Panc1 (cell line): ENCODE results near the gene RNF121. TPM values are rescaled to one million over a fixed set of nuclear protein-coding genes. Genes with fewer than 3 reads are reported as not detected.

Source experiments
- ATAC-seq: fragments of 200-7000 bp; cut with Tn5 transposase; 2 replicates; pipeline ENCODE4 v1.9.1; 2020; ENCODE audit warnings: mild to moderate bottlenecking, moderate library complexity
- BruUV-seq: library from RNA; stranded (reverse); fragments of 400-500 nt; replicated peaks from 2 replicates; lab custom pipeline; 2021; lab: Mats Ljungman, UMichigan
- CTCF ChIA-PET: fragments of 300-600 bp; sonication (Branson Sonifier 250); formaldehyde crosslinking; loops from one replicate; lab custom pipeline; 2022; ENCODE audit warnings: antibody characterized with exemption; lab: Charles Lee
- POLR2A ChIA-PET: fragments of 300-600 bp; sonication (Branson Sonifier 250); formaldehyde crosslinking; loops from one replicate; lab custom pipeline; 2022; ENCODE audit warnings: antibody characterized with exemption; lab: Charles Lee
- DNase-seq: peaks from one replicate; pipeline ENCODE4 v3.0.0-alpha.2; 2010; ENCODE audit warnings: low read depth, low spot score
- H3K27ac ChIP-seq: 2 replicates; pipeline ENCODE4 v1.5.1; 2011; ENCODE audit warnings: mild to moderate bottlenecking, low read length, inconsistent platforms
- H3K27me3 ChIP-seq: fragments of 200-500 bp; sonication (Bioruptor generic); 2 replicates; pipeline ENCODE4 v1.6.0; 2014; ENCODE audit warnings: low read length, inconsistent platforms; ENCODE audit not compliant: control insufficient read depth, insufficient read depth
- H3K36me3 ChIP-seq: fragments of 200-500 bp; sonication (Bioruptor generic); 2 replicates; pipeline ENCODE4 v1.5.1; 2014; ENCODE audit warnings: inconsistent platforms, mild to moderate bottlenecking, low read length, moderate library complexity; ENCODE audit not compliant: control insufficient read depth, insufficient read depth
- H3K4me1 ChIP-seq: 2 replicates; pipeline ENCODE4 v1.5.1; 2011; ENCODE audit warnings: inconsistent platforms, mild to moderate bottlenecking, low read length, moderate library complexity; ENCODE audit not compliant: control insufficient read depth, insufficient read depth
- H3K4me3 ChIP-seq, 2 experiments: 2 replicates each; pipeline ENCODE4 v1.5.1; 2011 to 2012; ENCODE audit warnings: low read depth in 2 of 2, low read length in 2 of 2, mild to moderate bottlenecking in 2 of 2, inconsistent platforms in 1 of 2, moderate library complexity in 1 of 2
- H3K9me3 ChIP-seq: fragments of 200-500 bp; sonication (Bioruptor generic); 2 replicates; pipeline ENCODE4 v1.5.1; 2014; ENCODE audit warnings: low read depth, mild to moderate bottlenecking, inconsistent platforms, low read length, moderate library complexity; ENCODE audit not compliant: control insufficient read depth, insufficient read depth
- CTCF ChIP-seq: fragments of 450-650 bp; IDR thresholded peaks from 2 replicates; pipeline ENCODE4 v1.5.1; 2017; ENCODE audit warnings: mild to moderate bottlenecking
- POLR2AphosphoS5 ChIP-seq: IDR thresholded peaks from 2 replicates; pipeline ENCODE4 v1.6.1; 2012; ENCODE audit warnings: mild to moderate bottlenecking, low read depth, low read length, moderate library complexity
- REST ChIP-seq, 2 experiments: IDR thresholded peaks; 2 replicates each; pipeline ENCODE4 v1.6.1; 2011 to 2012; ENCODE audit warnings: low read depth in 2 of 2, control low read depth in 1 of 2, low read length in 1 of 2, mild to moderate bottlenecking in 1 of 2, moderate library complexity in 1 of 2; ENCODE audit not compliant: insufficient read depth in 1 of 2
- SIN3A ChIP-seq: IDR thresholded peaks from 2 replicates; pipeline ENCODE4 v1.6.1; 2012; ENCODE audit warnings: low read depth, mild to moderate bottlenecking, low read length, moderate library complexity, borderline replicate concordance; ENCODE audit not compliant: insufficient read depth
- TCF7L2 ChIP-seq: IDR thresholded peaks from 2 replicates; pipeline ENCODE4 v1.6.1; 2011; ENCODE audit warnings: mild to moderate bottlenecking, low read depth, low read length, inconsistent platforms
- in situ Hi-C: cut with HindIII; loops from 2 replicates; pipeline ENCODE4 v1.10.0; 2016; ENCODE audit warnings: low sequenced_read_pairs, low pct_unique_long_range_greater_than_20kb
- intact Hi-C: fragments of 100-400 bp; cut with micrococcal nuclease; formaldehyde crosslinking; loops from one replicate; pipeline ENCODE4 v1.10.0; 2022; ENCODE audit not compliant: unreplicated experiment
- total RNA-seq: library from RNA; stranded (reverse); gene quantifications from one replicate; pipeline ENCODE4 v1.2.1, GENCODE V29; 2021; ENCODE audit not compliant: unreplicated experiment

Gene RNF121
- total RNA-seq, 1 experiment from 2014 or later: 69.6 TPM

- Histone ChIP-seq H3K4me3 (no peak overlapping the region), H3K36me3 (peaks cover 20% of the 10 kb centered on the region), H3K9me3 (no peaks in the 10 kb centered on the region), H3K27ac (no peak overlapping the region), H3K27me3 (no peaks in the 10 kb centered on the region), H3K4me1 (0 out of 2 replicates have a peak, but pooled peaks cover 2% of the 10 kb centered on the region)
- ChIA-PET CTCF (no interaction called here), POLR2A (no interaction called here)
- intact Hi-C loops: no loop called here
- TF ChIP-seq POLR2AphosphoS5 (no peak), SIN3A (no peak), CTCF (no peak), REST (IDR thresholded peaks at IDR 0.05; ENCODE audit: insufficient read depth in 1 of 2, low read depth in 2 of 2, low read length in 1 of 2) (no peak), TCF7L2 (no peak)
- in situ Hi-C loops: no loop called here
- DNase-seq (no peak), ATAC-seq (no peak)
- no TSS peak for BruUV-seq
Measured at GRCh38 chr11:72023335-72023734, 94.5 kb downstream of the RNF121 start.

- Histone ChIP-seq H3K4me3 (no peak overlapping the region), H3K27ac (no peak overlapping the region), H3K9me3 (no peaks in the 10 kb centered on the region), H3K4me1 (0 out of 2 replicates have a peak, but pooled peaks cover 2% of the 10 kb centered on the region), H3K36me3 (peaks cover 13% of the 10 kb centered on the region), H3K27me3 (no peaks in the 10 kb centered on the region)
- POLR2A ChIA-PET: interaction anchor here (0.7 kb wide), 1 partner anchor 161 kb away, joined by 3 read pairs; no protein-coding TSS in a partner anchor
- no TSS peak for BruUV-seq
- no peak for DNase-seq
- in situ Hi-C loops: no loop called here
- CTCF ChIA-PET: interaction anchor here (0.7 to 2.0 kb wide), 10 partner anchors 11 to 235 kb away, joined by 3 to 25 read pairs (median 6); no protein-coding TSS in a partner anchor
- TF ChIP-seq REST (IDR thresholded peaks at IDR 0.05; ENCODE audit: insufficient read depth in 1 of 2, low read depth in 2 of 2, low read length in 1 of 2) (no peak), POLR2AphosphoS5 (no peak), TCF7L2 (no peak), SIN3A (no peak), CTCF (no peak)
- intact Hi-C loops: loop anchor here (2.0 kb wide), 2 partner anchors 69 to 159 kb away; no protein-coding TSS in a partner anchor
- no peak for ATAC-seq
Measured at GRCh38 chr11:72024069-72024754, 95.4 kb downstream of the RNF121 start.
